ENCODE results near the gene SLC24A4.

The SLC24A4 gene

GRCh38 chr14:92459030-92459949 is 136.3 kb downstream of the SLC24A4 start:
- Histone ChIP-seq H3K36me3 (ENCODE audit: control insufficient read depth, insufficient read depth, low read length) (no peaks in the 10 kb centered on the region), H3K4me3 (replicated peaks; ENCODE audit: low read depth, low read length) (no peak overlapping the region), H3K27me3 (replicated peaks; ENCODE audit: control insufficient read depth, insufficient read depth, low read length) (no peaks in the 10 kb centered on the region)
- TF ChIP-seq CTCF (IDR thresholded peaks at IDR 0.05; ENCODE audit: insufficient read depth, low read length, poor library complexity, severe bottlenecking): no peak
- no peak for DNase-seq (ENCODE audit: extremely low read depth, insufficient read length)

GRCh38 chr14:92459950-92460421 is 137.0 kb downstream of the SLC24A4 start:
- Histone ChIP-seq H3K4me3 (replicated peaks; ENCODE audit: low read depth, low read length) (no peak overlapping the region), H3K27me3 (replicated peaks; ENCODE audit: control insufficient read depth, insufficient read depth, low read length) (no peaks in the 10 kb centered on the region), H3K36me3 (ENCODE audit: control insufficient read depth, insufficient read depth, low read length) (no peaks in the 10 kb centered on the region)
- peak; percentile 8 for TF ChIP-seq CTCF (IDR thresholded peaks at IDR 0.05; ENCODE audit: insufficient read depth, low read length, poor library complexity, severe bottlenecking)
- DNase-seq (ENCODE audit: extremely low read depth, insufficient read length): no peak

- Histone ChIP-seq H3K27me3 (replicated peaks; ENCODE audit: control insufficient read depth, insufficient read depth, low read length) (no peaks in the 10 kb centered on the region), H3K36me3 (ENCODE audit: control insufficient read depth, insufficient read depth, low read length) (no peaks in the 10 kb centered on the region), H3K4me3 (replicated peaks; ENCODE audit: low read depth, low read length) (no peak overlapping the region)
- no peak for DNase-seq (ENCODE audit: extremely low read depth, insufficient read length)
- TF ChIP-seq CTCF (IDR thresholded peaks at IDR 0.05; ENCODE audit: insufficient read depth, low read length, poor library complexity, severe bottlenecking): no peak
Observed at GRCh38 chr14:92460541-92460915, 137.6 kb downstream of the SLC24A4 start.

GRCh38 chr14:92460916-92461579 is 138.1 kb downstream of the SLC24A4 start:
- TF ChIP-seq CTCF (IDR thresholded peaks at IDR 0.05; ENCODE audit: insufficient read depth, low read length, poor library complexity, severe bottlenecking): no peak
- Histone ChIP-seq H3K27me3 (replicated peaks; ENCODE audit: control insufficient read depth, insufficient read depth, low read length) (no peaks in the 10 kb centered on the region), H3K4me3 (replicated peaks; ENCODE audit: low read depth, low read length) (no peak overlapping the region), H3K36me3 (ENCODE audit: control insufficient read depth, insufficient read depth, low read length) (no peaks in the 10 kb centered on the region)
- DNase-seq (ENCODE audit: extremely low read depth, insufficient read length): no peak

GRCh38 chr14:92461891-92462290 is 138.9 kb downstream of the SLC24A4 start:
- no peak overlapping the region for H3K4me3 ChIP-seq (replicated peaks; ENCODE audit: low read depth, low read length)
- no peak for TF ChIP-seq CTCF (IDR thresholded peaks at IDR 0.05; ENCODE audit: insufficient read depth, low read length, poor library complexity, severe bottlenecking)
- H3K27me3 ChIP-seq (replicated peaks; ENCODE audit: control insufficient read depth, insufficient read depth, low read length): no peaks in the 10 kb centered on the region
- H3K36me3 ChIP-seq (ENCODE audit: control insufficient read depth, insufficient read depth, low read length): no peaks in the 10 kb centered on the region
- DNase-seq (ENCODE audit: extremely low read depth, insufficient read length): no peak
